Measurements from ENCODE around the gene KCTD16.

The KCTD16 gene

GRCh38 chr5:144289277-144289676, 118.6 kb downstream of the KCTD16 start:
- Histone ChIP-seq H3K27me3 (ENCODE audit: control insufficient read depth, insufficient read depth, low read length) (no peaks in the 10 kb centered on the region), H3K9ac (ENCODE audit: low read length) (no peak overlapping the region), H3K4me1 (ENCODE audit: control insufficient read depth, insufficient read depth, low read length) (no peaks in the 10 kb centered on the region), H3K4me3 (ENCODE audit: low read depth, low read length) (no peak overlapping the region), H3K36me3 (ENCODE audit: control insufficient read depth, insufficient read depth, low read length) (no peaks in the 10 kb centered on the region), H3K9me3 (ENCODE audit: control insufficient read depth, insufficient read depth, low read depth, low read length) (no peaks in the 10 kb centered on the region), H3K27ac (ENCODE audit: low read depth, low read length) (no peak overlapping the region)

- Histone ChIP-seq H3K9me3 (ENCODE audit: control insufficient read depth, insufficient read depth, low read depth, low read length) (no peaks in the 10 kb centered on the region), H3K9ac (ENCODE audit: low read length) (no peak overlapping the region), H3K27me3 (ENCODE audit: control insufficient read depth, insufficient read depth, low read length) (no peaks in the 10 kb centered on the region), H3K4me3 (ENCODE audit: low read depth, low read length) (no peak overlapping the region), H3K27ac (ENCODE audit: low read depth, low read length) (no peak overlapping the region), H3K4me1 (ENCODE audit: control insufficient read depth, insufficient read depth, low read length) (no peaks in the 10 kb centered on the region), H3K36me3 (ENCODE audit: control insufficient read depth, insufficient read depth, low read length) (no peaks in the 10 kb centered on the region)
These were observed 121.4 kb downstream of the KCTD16 start for GRCh38 chr5:144292029-144292428.

DNA sequence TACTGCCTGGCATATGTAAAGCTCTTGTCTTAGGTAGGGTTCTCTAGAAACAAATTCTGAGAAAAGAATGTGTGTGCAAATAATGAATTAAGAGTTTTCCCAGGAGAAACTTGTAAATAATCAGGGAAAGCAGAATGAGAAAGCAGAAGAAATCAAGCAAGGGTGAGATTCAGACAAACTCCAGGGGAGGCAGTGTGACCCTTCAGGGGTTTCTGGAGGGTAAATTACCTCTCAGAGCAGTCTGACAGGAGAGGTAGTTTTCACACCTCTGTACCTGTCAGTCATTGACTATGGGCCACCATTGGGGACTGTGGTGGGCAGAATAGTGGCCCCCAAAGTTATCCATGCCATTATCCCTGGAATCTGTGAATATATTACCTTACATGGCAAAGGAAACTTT, 124.6 kb downstream of the KCTD16 start:
- H3K9me3 ChIP-seq (ENCODE audit: control insufficient read depth, insufficient read depth, low read depth, low read length) = no peaks in the 10 kb centered on the region
- peaks cover 23% of the 10 kb centered on the region for H3K4me1 ChIP-seq (ENCODE audit: control insufficient read depth, insufficient read depth, low read length)
- H3K36me3 ChIP-seq (ENCODE audit: control insufficient read depth, insufficient read depth, low read length) = no peaks in the 10 kb centered on the region
- H3K27ac ChIP-seq (ENCODE audit: low read depth, low read length) = no peak overlapping the region
- H3K27me3 ChIP-seq (ENCODE audit: control insufficient read depth, insufficient read depth, low read length) = no peaks in the 10 kb centered on the region
- no peak overlapping the region for H3K9ac ChIP-seq (ENCODE audit: low read length)
- H3K4me3 ChIP-seq (ENCODE audit: low read depth, low read length) = no peak overlapping the region

DNA sequence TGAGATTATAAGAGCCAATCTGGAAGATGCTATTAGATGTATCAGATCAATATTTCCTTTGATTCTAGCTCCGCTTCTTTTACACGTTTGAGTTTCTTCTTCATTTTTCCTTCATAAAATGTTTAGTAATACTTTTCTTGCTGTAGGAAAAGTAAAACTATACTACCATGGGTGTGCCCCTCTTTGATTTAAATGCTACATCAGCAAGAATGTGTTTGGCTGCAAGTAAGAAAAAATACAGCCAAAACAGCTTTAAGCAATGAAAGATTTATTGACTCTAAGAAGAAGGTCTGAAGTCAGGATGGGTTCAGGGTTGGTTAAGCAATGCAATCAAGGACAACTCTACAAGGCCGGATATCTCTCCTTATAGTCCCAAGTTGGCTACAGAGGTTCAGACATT, 126.4 kb downstream of the KCTD16 start:
- Histone ChIP-seq H3K4me3 (ENCODE audit: low read depth, low read length) (no peak overlapping the region), H3K27ac (ENCODE audit: low read depth, low read length) (no peak overlapping the region), H3K27me3 (ENCODE audit: control insufficient read depth, insufficient read depth, low read length) (no peaks in the 10 kb centered on the region), H3K4me1 (ENCODE audit: control insufficient read depth, insufficient read depth, low read length) (peaks cover 23% of the 10 kb centered on the region), H3K9me3 (ENCODE audit: control insufficient read depth, insufficient read depth, low read depth, low read length) (no peaks in the 10 kb centered on the region), H3K9ac (ENCODE audit: low read length) (no peak overlapping the region), H3K36me3 (ENCODE audit: control insufficient read depth, insufficient read depth, low read length) (no peaks in the 10 kb centered on the region)

GRCh38 chr5:144298658-144299057, 128.0 kb downstream of the KCTD16 start:
- Histone ChIP-seq H3K9me3 (ENCODE audit: control insufficient read depth, insufficient read depth, low read depth, low read length) (no peaks in the 10 kb centered on the region), H3K4me1 (ENCODE audit: control insufficient read depth, insufficient read depth, low read length) (peaks cover 23% of the 10 kb centered on the region)

DNA sequence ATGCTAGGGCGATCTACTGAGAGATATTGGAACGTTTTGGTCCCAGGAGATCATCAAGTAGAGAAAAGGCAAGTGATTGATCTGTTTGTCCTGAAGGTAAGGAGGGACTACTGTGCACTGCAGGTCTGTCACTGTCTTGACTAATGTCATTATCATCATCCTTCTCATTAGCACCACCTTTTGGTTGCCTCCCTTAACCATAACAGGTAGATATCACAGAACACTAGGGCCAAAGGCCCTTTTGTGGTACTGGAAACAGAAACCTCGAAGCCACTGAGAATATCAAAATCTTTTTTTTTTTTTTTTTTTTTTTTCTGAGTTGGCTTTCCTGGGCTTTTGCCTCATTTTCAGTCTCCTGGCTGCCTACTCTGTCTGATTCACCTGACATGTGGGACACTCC, 134.0 kb downstream of the KCTD16 start:
- no peaks in the 10 kb centered on the region for H3K27me3 ChIP-seq (ENCODE audit: control insufficient read depth, insufficient read depth, low read length)

More at GRCh38 chr5:144298658-144299057, 128.0 kb downstream of the KCTD16 start:
- H3K4me3 ChIP-seq (ENCODE audit: low read depth, low read length) = peak overlapping the region; percentile 18; the same call in 1 of the 2 replicates
- no peak overlapping the region for H3K9ac ChIP-seq (ENCODE audit: low read length)
- H3K27me3 ChIP-seq (ENCODE audit: control insufficient read depth, insufficient read depth, low read length) = no peaks in the 10 kb centered on the region
- peak overlapping the region; percentile 72 for H3K27ac ChIP-seq (ENCODE audit: low read depth, low read length)
- no peaks in the 10 kb centered on the region for H3K36me3 ChIP-seq (ENCODE audit: control insufficient read depth, insufficient read depth, low read length)

DNA sequence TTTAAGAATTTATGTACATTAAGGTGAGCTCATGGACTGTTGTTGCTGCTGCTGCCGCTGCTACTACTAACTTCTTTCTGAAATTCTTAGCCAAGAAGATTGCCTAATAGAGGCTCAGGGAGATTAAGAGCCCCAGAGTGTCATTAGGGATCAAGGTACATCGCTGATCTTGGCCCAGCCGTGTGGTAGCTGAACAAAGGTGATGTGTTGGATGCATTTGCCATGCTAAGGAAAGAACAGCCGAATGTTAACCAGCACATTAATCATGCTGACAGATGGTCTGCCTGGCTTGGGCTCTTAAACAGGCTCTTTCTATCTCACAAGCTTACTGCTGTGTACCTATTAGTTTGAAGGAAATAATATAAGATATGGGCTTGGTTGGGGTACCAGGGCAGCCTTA, 137.1 kb downstream of the KCTD16 start:
- Histone ChIP-seq H3K27me3 (ENCODE audit: control insufficient read depth, insufficient read depth, low read length) (no peaks in the 10 kb centered on the region), H3K27ac (ENCODE audit: low read depth, low read length) (no peak overlapping the region), H3K4me3 (ENCODE audit: low read depth, low read length) (no peak overlapping the region), H3K4me1 (ENCODE audit: control insufficient read depth, insufficient read depth, low read length) (no peaks in the 10 kb centered on the region), H3K9ac (ENCODE audit: low read length) (no peak overlapping the region), H3K9me3 (ENCODE audit: control insufficient read depth, insufficient read depth, low read depth, low read length) (no peaks in the 10 kb centered on the region), H3K36me3 (ENCODE audit: control insufficient read depth, insufficient read depth, low read length) (no peaks in the 10 kb centered on the region)

More for the DNA sequence above, 134.0 kb downstream of the KCTD16 start:
- H3K27ac ChIP-seq (ENCODE audit: low read depth, low read length) = no peak overlapping the region
- no peaks in the 10 kb centered on the region for H3K9me3 ChIP-seq (ENCODE audit: control insufficient read depth, insufficient read depth, low read depth, low read length)
- 0 out of 2 replicates have a peak, but pooled peaks cover 5% of the 10 kb centered on the region for H3K4me1 ChIP-seq (ENCODE audit: control insufficient read depth, insufficient read depth, low read length)
- no peak overlapping the region for H3K4me3 ChIP-seq (ENCODE audit: low read depth, low read length)
- no peaks in the 10 kb centered on the region for H3K36me3 ChIP-seq (ENCODE audit: control insufficient read depth, insufficient read depth, low read length)
- H3K9ac ChIP-seq (ENCODE audit: low read length) = no peak overlapping the region

- Histone ChIP-seq H3K9me3 (ENCODE audit: control insufficient read depth, insufficient read depth, low read depth, low read length) (no peaks in the 10 kb centered on the region), H3K4me1 (ENCODE audit: control insufficient read depth, insufficient read depth, low read length) (no peaks in the 10 kb centered on the region), H3K4me3 (ENCODE audit: low read depth, low read length) (no peak overlapping the region), H3K36me3 (ENCODE audit: control insufficient read depth, insufficient read depth, low read length) (no peaks in the 10 kb centered on the region), H3K9ac (ENCODE audit: low read length) (no peak overlapping the region), H3K27ac (ENCODE audit: low read depth, low read length) (no peak overlapping the region), H3K27me3 (ENCODE audit: control insufficient read depth, insufficient read depth, low read length) (no peaks in the 10 kb centered on the region)
These were observed 137.5 kb downstream of the KCTD16 start for GRCh38 chr5:144308174-144308573.

DNA sequence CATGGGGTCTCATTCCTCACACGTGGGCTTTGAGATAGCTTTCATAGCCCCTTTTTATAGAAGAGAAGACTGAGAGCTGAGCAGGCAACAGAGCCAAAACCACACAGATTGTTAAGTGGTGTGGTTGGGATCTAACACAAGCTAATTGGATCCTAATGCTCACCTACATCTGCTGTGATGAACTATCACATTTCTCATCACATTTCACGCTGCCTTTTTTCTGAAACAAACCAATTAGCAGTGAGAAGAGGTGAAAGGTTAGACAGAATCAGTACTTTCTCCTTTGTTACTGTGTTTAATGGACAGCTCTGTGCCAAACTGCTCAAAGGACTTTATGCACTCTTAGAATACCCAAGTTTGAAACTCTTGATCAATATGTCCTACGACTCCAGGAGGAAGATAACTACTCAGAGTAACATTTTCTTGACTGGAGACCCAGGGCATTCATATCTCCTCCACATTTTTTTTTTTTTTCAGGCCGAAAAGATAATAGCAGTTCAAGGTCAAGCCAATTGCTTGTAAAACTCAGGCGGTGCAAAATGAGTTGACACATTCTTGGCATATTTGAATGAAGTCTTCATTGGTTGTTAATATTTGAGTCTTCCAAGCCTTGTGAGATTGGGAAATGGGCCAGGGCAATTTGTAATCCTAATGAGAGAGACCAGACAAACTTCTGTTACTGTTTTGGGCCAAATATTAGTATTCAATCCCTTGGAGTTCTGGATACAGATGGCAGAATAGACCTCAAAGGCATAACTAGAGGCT, 138.4 kb downstream of the KCTD16 start:
- H3K9ac ChIP-seq (ENCODE audit: low read length) = no peak overlapping the region
- no peaks in the 10 kb centered on the region for H3K36me3 ChIP-seq (ENCODE audit: control insufficient read depth, insufficient read depth, low read length)
- no peaks in the 10 kb centered on the region for H3K4me1 ChIP-seq (ENCODE audit: control insufficient read depth, insufficient read depth, low read length)
- no peak overlapping the region for H3K27ac ChIP-seq (ENCODE audit: low read depth, low read length)
- H3K4me3 ChIP-seq (ENCODE audit: low read depth, low read length) = no peak overlapping the region
- H3K27me3 ChIP-seq (ENCODE audit: control insufficient read depth, insufficient read depth, low read length) = no peaks in the 10 kb centered on the region
- no peaks in the 10 kb centered on the region for H3K9me3 ChIP-seq (ENCODE audit: control insufficient read depth, insufficient read depth, low read depth, low read length)

- no peaks in the 10 kb centered on the region for H3K27me3 ChIP-seq (ENCODE audit: control insufficient read depth, insufficient read depth, low read length)
These were observed 139.9 kb downstream of the KCTD16 start for GRCh38 chr5:144310621-144311020.

GRCh38 chr5:144313147-144313726, 142.6 kb downstream of the KCTD16 start:
- H3K9ac ChIP-seq (ENCODE audit: low read length) = no peak overlapping the region
- no peaks in the 10 kb centered on the region for H3K36me3 ChIP-seq (ENCODE audit: control insufficient read depth, insufficient read depth, low read length)

More at GRCh38 chr5:144310621-144311020, 139.9 kb downstream of the KCTD16 start:
- no peak overlapping the region for H3K9ac ChIP-seq (ENCODE audit: low read length)
- no peak overlapping the region for H3K4me3 ChIP-seq (ENCODE audit: low read depth, low read length)
- H3K36me3 ChIP-seq (ENCODE audit: control insufficient read depth, insufficient read depth, low read length) = no peaks in the 10 kb centered on the region
- H3K4me1 ChIP-seq (ENCODE audit: control insufficient read depth, insufficient read depth, low read length) = no peaks in the 10 kb centered on the region
- H3K9me3 ChIP-seq (ENCODE audit: control insufficient read depth, insufficient read depth, low read depth, low read length) = no peaks in the 10 kb centered on the region
- no peak overlapping the region for H3K27ac ChIP-seq (ENCODE audit: low read depth, low read length)

More at GRCh38 chr5:144313147-144313726, 142.6 kb downstream of the KCTD16 start:
- no peak overlapping the region for H3K4me3 ChIP-seq (ENCODE audit: low read depth, low read length)
- H3K9me3 ChIP-seq (ENCODE audit: control insufficient read depth, insufficient read depth, low read depth, low read length) = no peaks in the 10 kb centered on the region
- no peaks in the 10 kb centered on the region for H3K27me3 ChIP-seq (ENCODE audit: control insufficient read depth, insufficient read depth, low read length)
- peaks cover 11% of the 10 kb centered on the region for H3K4me1 ChIP-seq (ENCODE audit: control insufficient read depth, insufficient read depth, low read length)
- no peak overlapping the region for H3K27ac ChIP-seq (ENCODE audit: low read depth, low read length)
